OCI-LY7 (cell line): ENCODE results near the gene TMEM178B. TPM values are rescaled to one million over a fixed set of nuclear protein-coding genes. Genes with fewer than 3 reads are reported as not detected.
"Not testable (repeated sequence)": the region's sequence is repeated elsewhere in the genome, so short reads cannot be mapped to it uniquely, and the experiment has no call there.

Source experiments
- BruUV-seq: library from RNA; stranded (reverse); fragments of 400-500 nt; replicated peaks from 2 replicates; lab custom pipeline; 2021; lab: Mats Ljungman, UMichigan
- CTCF ChIA-PET: fragments of 300-600 bp; sonication (Branson Sonifier 250); formaldehyde crosslinking; loops from one replicate; lab custom pipeline; 2022; ENCODE audit warnings: antibody characterized with exemption; ENCODE audit not compliant: unreplicated experiment; lab: Charles Lee
- POLR2A ChIA-PET: fragments of 300-600 bp; sonication (Branson Sonifier 250); formaldehyde crosslinking; loops from one replicate; lab custom pipeline; 2022; ENCODE audit warnings: antibody characterized with exemption; lab: Charles Lee
- DNase-seq: peaks from one replicate; pipeline ENCODE4 v3.0.0-alpha.2; 2015; ENCODE audit warnings: low spot score
- H2AFZ ChIP-seq: fragments of 200-600 bp; sonication (generic), shearing (Covaris generic); 2 replicates; pipeline ENCODE4 v1.6.1; 2014; ENCODE audit warnings: mild to moderate bottlenecking, antibody characterized with exemption, low read length, moderate library complexity
- H3K27ac ChIP-seq: fragments of 200-600 bp; sonication (generic); 2 replicates; pipeline ENCODE4 v1.5.1; 2014; ENCODE audit warnings: mixed run types, low read depth, mild to moderate bottlenecking, moderate library complexity, low read length, inconsistent platforms; ENCODE audit not compliant: poor library complexity, severe bottlenecking
- H3K36me3 ChIP-seq: fragments of 200-600 bp; sonication (generic); 2 replicates; pipeline ENCODE4 v1.6.1; 2014; ENCODE audit warnings: mild to moderate bottlenecking, antibody characterized with exemption, low read length, moderate library complexity, mixed read lengths; ENCODE audit not compliant: insufficient read depth
- H3K4me1 ChIP-seq: fragments of 200-600 bp; sonication (generic); 2 replicates; pipeline ENCODE4 v1.5.1; 2014; ENCODE audit warnings: mild to moderate bottlenecking, low read length; ENCODE audit not compliant: insufficient read depth, poor library complexity, severe bottlenecking
- H3K4me2 ChIP-seq: fragments of 200-600 bp; sonication (generic); 2 replicates; pipeline ENCODE4 v1.6.1; 2014; ENCODE audit warnings: mild to moderate bottlenecking, low read length
- H3K4me3 ChIP-seq: fragments of 200-600 bp; sonication (generic); 2 replicates; pipeline ENCODE4 v1.5.1; 2014; ENCODE audit warnings: mild to moderate bottlenecking, low read depth, low read length; ENCODE audit not compliant: poor library complexity, severe bottlenecking
- H3K79me2 ChIP-seq: fragments of 200-600 bp; sonication (generic); 2 replicates; pipeline ENCODE4 v1.6.1; 2016; ENCODE audit warnings: low read depth, mild to moderate bottlenecking, low read length, moderate library complexity, mixed read lengths; ENCODE audit not compliant: insufficient read depth
- H3K9me2 ChIP-seq: fragments of 200-600 bp; sonication (generic); 2 replicates; pipeline ENCODE4 v1.6.1; 2016; ENCODE audit warnings: mild to moderate bottlenecking, low read length, mixed read lengths; ENCODE audit not compliant: insufficient read depth
- H3K9me3 ChIP-seq: fragments of 200-600 bp; sonication (generic); 2 replicates; pipeline ENCODE4 v1.6.1; 2014; ENCODE audit warnings: mild to moderate bottlenecking, mixed run types, low read length, mixed read lengths
- H4K20me1 ChIP-seq: fragments of 200-600 bp; sonication (generic); 2 replicates; pipeline ENCODE4 v1.6.1; 2014; ENCODE audit warnings: mild to moderate bottlenecking, antibody characterized with exemption, low read length, moderate library complexity, mixed read lengths; ENCODE audit not compliant: insufficient read depth
- CTCF ChIP-seq: fragments of 200-600 bp; sonication (generic); conservative IDR thresholded peaks from 2 replicates; pipeline ENCODE4 v1.5.1; 2014; ENCODE audit warnings: mild to moderate bottlenecking, antibody characterized with exemption, low read length, moderate library complexity, mixed read lengths
- EZH2phosphoT487 ChIP-seq: fragments of 200-600 bp; sonication (generic); IDR thresholded peaks from 2 replicates; pipeline ENCODE4 v1.6.1; 2018; ENCODE audit warnings: low read depth, borderline replicate concordance, mild to moderate bottlenecking, mixed run types, antibody characterized with exemption, low read length, moderate library complexity, mixed read lengths
- intact Hi-C: fragments of 100-400 bp; cut with micrococcal nuclease; formaldehyde crosslinking; loops from one replicate; pipeline ENCODE4 v1.10.0; 2022; ENCODE audit not compliant: unreplicated experiment
- total RNA-seq, 2 experiments: library from RNA; depleted of rRNA in 1 of 2; stranded (reverse); fragments of >200 nt in 1 of 2; shearing (Covaris generic) in 1 of 2; gene quantifications; 2 replicates each; pipeline ENCODE4 v1.2.3, GENCODE V29; 2014 to 2022

Gene TMEM178B
- total RNA-seq, 2 experiments from 2014 or later: not detected

GRCh38 chr7:141400356-141400755 is 326.5 kb downstream of the TMEM178B start:
- H3K4me2 ChIP-seq: no peak overlapping the region
- no peak overlapping the region for H3K4me3 ChIP-seq
- no peaks in the 10 kb centered on the region for H4K20me1 ChIP-seq
- H3K79me2 ChIP-seq: no peaks in the 10 kb centered on the region
- no peaks in the 10 kb centered on the region for H3K9me3 ChIP-seq
- no peak overlapping the region for H2AFZ ChIP-seq
- no peak for DNase-seq
- no peak overlapping the region for H3K27ac ChIP-seq
- no peak for TF ChIP-seq EZH2phosphoT487
- TF ChIP-seq CTCF: no peak
- BruUV-seq: no TSS peak
- no peaks in the 10 kb centered on the region for H3K36me3 ChIP-seq
- intact Hi-C loops: no loop called here
- no peaks in the 10 kb centered on the region for H3K4me1 ChIP-seq
- ChIA-PET POLR2A (no interaction called here), CTCF (no interaction called here)
- no peaks in the 10 kb centered on the region for H3K9me2 ChIP-seq

GRCh38 chr7:141402277-141402996 is 328.6 kb downstream of the TMEM178B start:
- Histone ChIP-seq H3K4me1 (no peaks in the 10 kb centered on the region), H3K9me2 (no peaks in the 10 kb centered on the region), H3K36me3 (no peaks in the 10 kb centered on the region), H3K27ac (no peak overlapping the region), H4K20me1 (no peaks in the 10 kb centered on the region), H3K4me2 (no peak overlapping the region), H2AFZ (no peak overlapping the region), H3K79me2 (no peaks in the 10 kb centered on the region), H3K4me3 (no peak overlapping the region), H3K9me3 (no peaks in the 10 kb centered on the region)
- CTCF ChIA-PET: no interaction called here
- TF ChIP-seq EZH2phosphoT487: no peak
- no peak for TF ChIP-seq CTCF
- BruUV-seq: no TSS peak
- intact Hi-C loops: no loop called here
- no peak for DNase-seq
- POLR2A ChIA-PET: no interaction called here

GRCh38 chr7:141403846-141404245 is 330.0 kb downstream of the TMEM178B start:
- H3K9me2 ChIP-seq, H2AFZ ChIP-seq, H3K9me3 ChIP-seq, H4K20me1 ChIP-seq, CTCF ChIA-PET, BruUV-seq, H3K4me2 ChIP-seq, intact Hi-C loops, H3K4me3 ChIP-seq, DNase-seq, H3K4me1 ChIP-seq, H3K36me3 ChIP-seq, POLR2A ChIA-PET, H3K27ac ChIP-seq, H3K79me2 ChIP-seq: not testable (repeated sequence)
